Transverse colon (tissue), 3 donors: ENCODE data around the gene C9orf85.

Experiments used
- CTCF ChIP-seq, 5 experiments: fragments of 200-600 bp in 3 of 5; fragments of 450-650 bp in 2 of 5; sonication (generic) in 3 of 5; IDR thresholded peaks; 1 replicate in 2 of 5; 2 replicates in 3 of 5; pipeline ENCODE4 v1.5.1; 2016 to 2017; ENCODE audit warnings: antibody characterized with exemption in 5 of 5, inconsistent platforms in 3 of 5, mild to moderate bottlenecking in 2 of 5, moderate library complexity in 1 of 5
- EP300 ChIP-seq: sonication (generic); formaldehyde crosslinking; IDR thresholded peaks from one replicate; pipeline ENCODE4 v1.6.1; 2017; ENCODE audit warnings: antibody characterized with exemption, low read depth

GRCh38 chr9:71929223-71929622, 17.8 kb downstream of the C9orf85 start:
- TF ChIP-seq EP300, result no peak
- TF ChIP-seq CTCF (IDR thresholded peaks at IDR 0.05), result no peak
